CD4-positive, alpha-beta T cell treated with Interleukin-17A for 1 hour (primary cell): ENCODE measurements around the gene TRIP6.
"Not testable (repeated sequence)": the region's sequence is repeated elsewhere in the genome, so short reads cannot be mapped to it uniquely, and the experiment has no call there.

Experiments
- DNase-seq: peaks from one replicate; pipeline ENCODE4 v3.0.0-alpha.2; 2020

Gene TRIP6

GRCh38 chr7:100919335-100919734 is 52.1 kb downstream of the TRIP6 start:
- not testable (repeated sequence) for DNase-seq

- DNase-seq: not testable (repeated sequence)
These were observed 52.7 kb downstream of the TRIP6 start for GRCh38 chr7:100919779-100920437.

- no peak for DNase-seq
These were observed 53.9 kb downstream of the TRIP6 start for GRCh38 chr7:100921039-100921438.
